Activated CD4-positive, alpha-beta T cell treated with anti-CD3 and anti-CD28 coated beads for 24 hours (primary cell): ENCODE measurements around the gene RBM15.

Experiments
- DNase-seq, 2 donors: peaks; one replicate each; pipeline ENCODE4 v3.0.0-alpha.2; 2020; ENCODE audit warnings: low read depth in 2 of 2

RBM15 gene, protein sequence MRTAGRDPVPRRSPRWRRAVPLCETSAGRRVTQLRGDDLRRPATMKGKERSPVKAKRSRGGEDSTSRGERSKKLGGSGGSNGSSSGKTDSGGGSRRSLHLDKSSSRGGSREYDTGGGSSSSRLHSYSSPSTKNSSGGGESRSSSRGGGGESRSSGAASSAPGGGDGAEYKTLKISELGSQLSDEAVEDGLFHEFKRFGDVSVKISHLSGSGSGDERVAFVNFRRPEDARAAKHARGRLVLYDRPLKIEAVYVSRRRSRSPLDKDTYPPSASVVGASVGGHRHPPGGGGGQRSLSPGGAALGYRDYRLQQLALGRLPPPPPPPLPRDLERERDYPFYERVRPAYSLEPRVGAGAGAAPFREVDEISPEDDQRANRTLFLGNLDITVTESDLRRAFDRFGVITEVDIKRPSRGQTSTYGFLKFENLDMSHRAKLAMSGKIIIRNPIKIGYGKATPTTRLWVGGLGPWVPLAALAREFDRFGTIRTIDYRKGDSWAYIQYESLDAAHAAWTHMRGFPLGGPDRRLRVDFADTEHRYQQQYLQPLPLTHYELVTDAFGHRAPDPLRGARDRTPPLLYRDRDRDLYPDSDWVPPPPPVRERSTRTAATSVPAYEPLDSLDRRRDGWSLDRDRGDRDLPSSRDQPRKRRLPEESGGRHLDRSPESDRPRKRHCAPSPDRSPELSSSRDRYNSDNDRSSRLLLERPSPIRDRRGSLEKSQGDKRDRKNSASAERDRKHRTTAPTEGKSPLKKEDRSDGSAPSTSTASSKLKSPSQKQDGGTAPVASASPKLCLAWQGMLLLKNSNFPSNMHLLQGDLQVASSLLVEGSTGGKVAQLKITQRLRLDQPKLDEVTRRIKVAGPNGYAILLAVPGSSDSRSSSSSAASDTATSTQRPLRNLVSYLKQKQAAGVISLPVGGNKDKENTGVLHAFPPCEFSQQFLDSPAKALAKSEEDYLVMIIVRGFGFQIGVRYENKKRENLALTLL

DNA sequence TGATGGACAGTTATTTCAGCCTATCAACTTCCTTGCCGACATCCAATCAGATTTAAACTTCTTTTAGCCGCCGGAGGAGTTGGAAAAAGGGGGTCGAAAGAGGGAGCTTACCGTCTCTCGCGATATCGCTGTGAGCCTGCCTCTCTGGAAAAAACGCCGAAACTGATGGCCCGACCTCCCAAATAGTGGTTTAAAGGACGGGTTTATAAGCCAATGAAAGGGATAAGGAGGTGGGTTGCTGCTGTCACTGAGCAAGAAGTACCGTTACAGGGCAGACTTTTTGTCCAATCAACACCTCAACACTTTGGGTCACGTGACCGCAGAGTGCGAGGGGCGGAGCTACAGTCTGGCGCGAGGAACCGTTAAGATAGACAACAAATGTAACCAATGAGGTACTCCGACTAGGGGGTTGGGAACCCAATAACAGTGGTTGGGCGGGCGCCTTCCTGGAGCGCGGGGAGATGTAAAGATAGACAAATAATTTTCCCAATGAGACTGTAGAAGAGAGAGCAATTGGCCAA lies at the start of gene RBM15:
Gene RBM15 (plus strand): TSS at position 492 of the 521 bp plus-strand sequence. CDS start 29 bp downstream, at position 521.
- peak; percentile 87 to 92 for DNase-seq

GRCh38 chr1:110291241-110292030 lies 47.7 kb upstream of the RBM15 start:
- no peak for DNase-seq

- DNase-seq = no peak
Measured at GRCh38 chr1:110292031-110292741, 47.0 kb upstream of the RBM15 start.

DNA sequence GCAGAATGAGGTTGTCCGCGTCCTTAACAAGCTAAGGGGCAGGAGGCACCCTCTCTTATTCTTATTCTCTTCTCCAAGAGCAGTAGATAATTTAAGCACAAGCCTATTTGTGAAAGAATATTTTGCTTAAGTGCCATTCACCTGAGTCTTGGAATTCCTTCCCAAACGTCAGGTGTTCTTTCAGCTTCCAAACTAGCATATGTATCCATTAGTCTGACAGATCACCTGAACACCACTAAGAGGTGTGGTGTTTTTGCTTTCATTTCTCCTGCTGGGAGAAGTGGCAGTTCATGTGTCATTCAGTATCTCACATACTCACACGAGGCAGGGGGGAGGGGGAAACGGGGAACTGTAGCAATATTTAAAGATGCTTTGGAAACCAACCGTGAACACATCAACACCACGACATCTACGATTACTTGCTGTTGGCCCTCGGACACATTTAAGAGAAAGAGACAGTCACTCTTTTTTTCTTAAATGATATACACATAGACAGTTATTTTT lies 45.5 kb upstream of the RBM15 start:
- DNase-seq = no peak

DNA sequence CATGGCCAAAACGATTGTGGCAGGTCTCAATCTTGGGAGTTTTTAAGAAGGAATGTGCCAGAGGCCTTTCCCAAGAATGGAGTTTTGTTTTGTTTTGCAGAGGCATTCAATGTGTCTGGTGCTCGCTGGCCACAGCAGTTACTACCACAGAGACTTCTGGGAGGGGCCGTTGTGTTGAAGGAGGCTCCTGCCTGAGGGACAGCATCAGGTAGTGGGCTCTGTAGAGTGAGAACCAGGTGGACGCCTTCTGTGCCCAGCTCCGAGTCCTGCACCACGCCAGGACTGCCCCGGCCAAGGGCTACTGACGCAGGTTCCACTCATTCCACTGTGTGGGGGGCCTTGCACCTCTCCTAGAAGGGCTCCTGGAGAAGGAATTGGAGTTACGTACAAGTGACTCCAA lies 44.9 kb upstream of the RBM15 start:
- DNase-seq = no peak

DNA sequence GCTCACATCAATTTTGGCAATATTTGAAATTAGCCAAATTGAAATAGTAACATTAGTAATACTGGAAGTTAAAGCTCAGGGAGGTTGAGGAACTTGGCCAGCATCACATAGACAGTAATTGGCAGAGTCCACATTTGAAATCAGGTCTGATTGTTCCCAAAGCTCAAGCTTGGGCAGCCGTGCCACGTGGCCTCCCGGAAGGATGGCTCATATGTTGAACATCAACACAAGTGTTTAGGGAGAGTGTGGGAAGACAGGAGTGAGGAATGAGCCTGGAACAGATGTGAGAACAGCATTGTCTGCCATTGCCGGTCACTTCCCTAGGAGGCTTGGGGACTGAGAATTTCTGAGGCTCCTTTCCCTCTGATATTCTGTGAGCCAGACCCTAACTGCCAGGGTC lies 40.2 kb upstream of the RBM15 start:
- DNase-seq = no peak

DNA sequence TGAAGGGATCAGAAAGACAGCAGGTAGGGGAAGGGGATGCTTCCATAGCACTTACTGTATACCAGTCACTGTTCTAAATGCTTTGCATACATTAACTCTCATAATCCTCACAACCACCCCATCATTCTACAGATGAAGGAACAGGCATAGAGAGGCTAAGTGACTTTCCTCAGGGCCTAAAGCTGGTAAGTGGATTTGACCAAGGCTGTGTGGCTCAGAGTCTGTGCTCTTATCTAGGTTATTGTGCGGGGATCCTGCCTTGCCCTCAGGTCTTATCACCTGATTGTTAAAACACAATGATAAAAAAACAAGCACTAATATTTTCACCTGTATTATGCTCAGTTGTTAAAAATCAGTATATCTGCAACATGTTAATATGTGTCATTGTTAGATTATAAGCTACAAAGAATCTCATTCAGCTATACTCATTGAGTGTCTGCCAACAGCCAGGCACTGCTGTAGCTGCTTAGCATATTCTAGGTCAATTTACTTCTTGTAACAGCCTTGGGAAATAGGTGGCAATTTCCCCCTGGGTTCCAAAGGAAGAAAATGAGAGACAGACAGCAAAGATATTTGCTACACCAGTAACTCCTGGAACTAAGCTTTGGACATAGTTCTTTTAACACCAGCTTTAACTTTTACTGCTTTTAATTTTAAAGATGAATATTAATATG lies 38.6 kb upstream of the RBM15 start:
- DNase-seq = no peak

GRCh38 chr1:110302836-110303235 lies 36.3 kb upstream of the RBM15 start:
- DNase-seq = no peak

DNA sequence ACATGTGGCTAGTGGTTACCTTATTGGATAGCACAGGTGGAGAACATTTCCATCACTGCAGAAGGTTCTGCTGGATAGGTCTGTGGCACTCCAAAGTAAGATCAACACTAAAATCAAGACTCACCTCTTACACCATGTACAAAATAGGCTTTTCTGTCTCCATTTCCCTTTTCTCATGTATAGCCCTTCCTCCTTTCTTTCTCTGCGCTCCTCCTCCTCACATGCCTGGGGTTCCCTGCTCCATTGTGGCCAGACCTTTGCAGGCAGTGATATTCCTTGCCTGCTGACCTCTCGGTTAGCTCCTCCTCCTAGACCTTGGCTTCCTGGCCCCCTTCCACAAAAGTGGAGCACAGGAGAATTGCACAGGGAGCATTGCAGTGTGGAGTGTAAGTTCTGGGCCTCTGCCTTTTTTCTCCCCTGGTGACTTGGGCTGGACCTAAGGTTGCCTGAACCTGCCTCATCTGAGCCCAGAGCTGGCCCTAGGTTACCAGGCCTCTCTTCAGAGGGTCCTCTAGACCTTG lies 33.2 kb upstream of the RBM15 start:
- DNase-seq = no peak

GRCh38 chr1:110307239-110307974 lies 31.8 kb upstream of the RBM15 start:
- no peak for DNase-seq

- DNase-seq = no peak
Measured at GRCh38 chr1:110308247-110308646, 30.9 kb upstream of the RBM15 start.

DNA sequence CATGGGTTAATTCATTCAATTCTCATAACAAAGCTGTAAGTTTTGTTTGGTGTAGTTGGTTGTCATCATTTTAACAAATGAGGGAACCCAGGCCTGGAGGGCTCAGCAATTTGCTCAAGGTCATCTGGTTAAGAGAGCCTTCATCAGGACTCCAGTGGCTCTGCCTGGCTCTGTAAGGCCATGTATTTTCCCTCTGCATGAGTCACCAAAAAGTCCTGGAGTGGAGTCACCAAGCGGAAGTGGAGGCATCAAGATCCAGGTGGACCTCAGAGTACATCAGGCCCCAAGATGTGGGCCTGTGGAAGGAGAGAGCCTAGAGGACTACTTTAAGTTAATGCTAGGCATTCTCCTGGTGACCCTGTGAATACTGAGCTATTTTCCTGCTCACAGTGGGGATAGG lies 30.0 kb upstream of the RBM15 start:
- no peak for DNase-seq

GRCh38 chr1:110309767-110310166 lies 29.4 kb upstream of the RBM15 start:
- DNase-seq = no peak

DNA sequence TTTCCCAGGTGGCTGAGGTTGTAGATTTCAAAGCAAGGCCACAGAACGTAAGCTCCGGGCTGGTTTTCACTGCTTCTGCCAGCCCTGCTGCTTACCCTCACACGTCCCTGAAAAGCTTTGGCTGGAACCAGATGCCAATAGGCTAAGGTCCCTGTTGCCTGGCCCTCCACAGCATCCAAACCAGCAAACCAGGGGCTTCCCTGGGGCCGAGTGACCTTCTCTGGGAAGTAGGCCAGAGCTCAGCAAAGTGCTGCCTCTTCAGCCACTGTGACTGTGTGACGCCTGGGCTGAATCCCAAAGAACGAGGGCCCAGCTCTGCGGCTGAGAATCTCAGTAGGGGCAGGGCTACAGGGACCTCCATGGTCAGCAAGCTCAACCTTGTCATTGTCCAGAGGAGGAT lies 28.9 kb upstream of the RBM15 start:
- DNase-seq = no peak

DNA sequence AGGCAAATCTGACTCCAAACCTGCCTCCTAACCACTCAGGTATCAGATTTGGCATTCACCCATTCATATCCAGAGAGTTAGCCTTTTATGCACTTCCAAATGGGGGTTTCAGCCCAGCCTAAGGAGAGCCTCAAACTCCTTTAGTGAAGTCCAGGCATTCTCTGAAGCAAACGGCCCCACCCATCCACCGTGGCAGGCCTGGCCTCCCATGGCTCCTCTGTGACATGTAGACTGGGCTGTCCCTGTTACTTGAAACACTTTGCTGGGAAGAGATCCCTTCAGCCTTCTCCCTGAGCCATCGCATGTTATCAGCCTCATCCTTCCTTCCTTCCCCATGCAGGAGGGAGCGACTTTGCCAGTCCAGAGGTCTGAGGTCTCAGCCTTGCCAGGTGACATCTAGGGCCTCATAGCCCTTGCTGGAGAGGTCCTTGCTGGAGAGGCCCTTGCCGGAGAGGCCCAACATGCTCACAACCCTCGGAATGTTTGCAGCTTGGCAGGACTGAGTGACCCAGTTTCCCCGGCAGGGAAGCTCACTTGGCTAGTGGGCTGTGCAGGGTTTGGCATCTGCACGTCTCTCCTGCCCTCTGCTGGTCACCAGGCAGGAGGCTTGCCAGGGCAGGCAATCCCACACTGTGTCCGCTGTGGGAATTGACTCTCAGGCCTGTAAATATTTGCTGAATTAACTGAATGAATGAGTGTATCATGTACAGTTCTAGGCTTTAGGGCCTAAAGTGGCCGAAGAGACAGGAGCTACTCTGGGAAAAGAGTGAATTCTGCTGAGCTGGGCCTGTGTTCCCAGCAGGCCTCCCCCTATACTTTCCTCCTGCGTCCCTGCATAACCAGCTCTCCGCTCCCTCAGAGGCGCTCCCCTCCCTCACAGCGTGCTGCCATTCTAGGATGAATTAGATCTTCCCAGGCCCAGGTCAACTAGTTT lies 26.7 kb upstream of the RBM15 start:
- peak; percentile 64 to 65 for DNase-seq

DNA sequence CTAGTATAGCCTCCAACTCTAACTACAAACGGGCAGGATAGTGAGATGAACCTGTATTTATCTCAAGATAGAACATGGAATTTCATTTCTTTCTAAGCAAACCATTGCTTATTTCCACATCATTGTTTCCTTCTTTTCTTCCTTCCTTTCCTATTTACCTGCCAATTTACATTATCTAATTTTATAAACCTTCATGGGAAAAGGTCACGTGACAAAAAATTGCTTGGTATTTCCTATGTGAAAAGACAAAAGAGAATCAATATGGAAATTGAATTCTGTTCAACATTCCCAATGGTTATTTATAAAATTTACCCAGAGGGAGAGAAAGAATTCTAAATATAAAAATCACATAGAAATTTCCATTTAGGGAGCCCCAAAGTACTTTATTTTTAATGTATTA lies 22.4 kb upstream of the RBM15 start:
- DNase-seq = no peak

- DNase-seq = no peak
Measured at GRCh38 chr1:110318046-110318445, 21.1 kb upstream of the RBM15 start.
